HG03045 (cell line): ENCODE measurements around the gene HPGD.

Experiments
- ATAC-seq: cut with Tn5 transposase; IDR thresholded peaks from one replicate; pipeline ENCODE4 v1.9.1; 2021; ENCODE audit warnings: mild to moderate bottlenecking, moderate library complexity; ENCODE audit not compliant: unreplicated experiment

HPGD gene

GRCh38 chr4:174479140-174479539 is 43.1 kb downstream of the HPGD start:
- no peak for ATAC-seq

- ATAC-seq: no peak
These were observed 46.8 kb downstream of the HPGD start for GRCh38 chr4:174475528-174475927.

GRCh38 chr4:174474457-174475075 is 47.7 kb downstream of the HPGD start:
- ATAC-seq: no peak

GRCh38 chr4:174467107-174467506 is 55.2 kb downstream of the HPGD start:
- ATAC-seq: no peak

DNA sequence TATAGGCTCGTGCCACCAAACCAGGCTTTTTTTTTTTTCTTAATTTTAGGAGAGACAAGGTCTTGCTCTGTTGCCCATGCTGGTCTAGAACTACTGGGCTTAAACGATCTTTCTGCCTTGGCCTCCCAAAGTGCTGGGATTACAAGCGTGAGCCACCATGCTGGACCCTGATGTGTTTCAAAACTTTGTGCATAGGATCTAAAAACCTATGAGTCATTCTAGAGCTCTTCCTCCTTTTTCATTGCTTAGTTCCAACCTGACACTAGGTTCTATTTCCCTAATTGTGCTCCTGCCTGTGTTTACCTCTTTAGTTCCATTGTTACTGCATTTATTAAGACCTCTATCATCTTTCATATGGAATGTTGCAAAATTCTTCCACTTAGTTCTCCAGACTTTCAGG is 57.3 kb downstream of the HPGD start:
- ATAC-seq: no peak

DNA sequence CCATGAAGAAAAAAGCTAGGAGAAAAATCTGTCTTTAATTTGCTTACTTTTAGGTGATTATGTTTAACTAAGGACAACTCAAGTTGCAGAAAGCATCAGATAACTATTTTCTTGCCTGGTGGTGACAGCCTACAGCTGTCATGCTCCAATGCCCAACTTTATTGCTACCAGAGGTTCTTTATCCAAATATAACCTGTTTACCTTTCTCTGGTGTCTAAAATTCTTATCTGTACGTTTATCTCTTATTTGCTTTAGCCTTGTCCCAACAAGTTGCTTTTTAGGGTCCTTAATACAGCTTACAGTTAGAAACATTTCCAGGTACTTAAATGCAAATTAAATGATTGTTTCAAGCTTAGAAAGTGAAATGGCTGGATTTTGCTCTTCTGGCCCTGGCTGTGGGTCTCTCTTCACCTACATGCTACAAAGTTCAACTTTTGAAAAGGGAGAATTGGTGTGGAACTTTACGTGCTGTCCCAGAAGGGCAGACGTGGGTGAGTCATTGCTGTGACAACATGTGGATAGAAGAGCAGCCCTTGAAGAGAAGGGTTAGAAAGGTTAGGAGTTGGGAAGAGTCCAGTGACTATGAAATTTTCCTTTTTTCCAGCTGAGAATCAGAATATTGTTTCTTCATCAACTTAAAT is 60.7 kb downstream of the HPGD start:
- ATAC-seq: no peak

GRCh38 chr4:174460684-174461083 is 61.6 kb downstream of the HPGD start:
- no peak for ATAC-seq

DNA sequence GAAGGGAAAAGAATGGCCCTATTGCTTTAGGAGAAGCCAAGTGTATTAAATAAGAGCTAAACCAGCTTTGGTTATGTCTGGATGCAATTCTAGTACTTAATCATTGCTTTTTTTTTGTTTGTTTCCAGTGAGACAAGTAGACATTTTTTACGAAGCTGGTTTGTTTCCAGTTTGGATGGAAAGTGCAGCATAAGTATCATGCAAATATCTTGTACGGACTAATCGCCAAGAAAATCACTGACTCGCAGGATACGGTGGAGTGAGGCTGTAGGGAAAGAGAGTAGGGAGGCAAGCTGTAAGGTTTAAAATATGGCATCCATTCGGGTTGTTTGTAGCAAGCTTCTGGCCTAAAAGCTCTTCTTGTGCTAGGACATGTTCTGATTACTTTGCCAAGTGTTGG is 64.8 kb downstream of the HPGD start:
- ATAC-seq: no peak

- no peak for ATAC-seq
These were observed 67.3 kb downstream of the HPGD start for GRCh38 chr4:174454815-174455473.

- ATAC-seq: no peak
These were observed 70.5 kb downstream of the HPGD start for GRCh38 chr4:174451718-174452296.

GRCh38 chr4:174450786-174451125 is 71.5 kb downstream of the HPGD start:
- no peak for ATAC-seq

DNA sequence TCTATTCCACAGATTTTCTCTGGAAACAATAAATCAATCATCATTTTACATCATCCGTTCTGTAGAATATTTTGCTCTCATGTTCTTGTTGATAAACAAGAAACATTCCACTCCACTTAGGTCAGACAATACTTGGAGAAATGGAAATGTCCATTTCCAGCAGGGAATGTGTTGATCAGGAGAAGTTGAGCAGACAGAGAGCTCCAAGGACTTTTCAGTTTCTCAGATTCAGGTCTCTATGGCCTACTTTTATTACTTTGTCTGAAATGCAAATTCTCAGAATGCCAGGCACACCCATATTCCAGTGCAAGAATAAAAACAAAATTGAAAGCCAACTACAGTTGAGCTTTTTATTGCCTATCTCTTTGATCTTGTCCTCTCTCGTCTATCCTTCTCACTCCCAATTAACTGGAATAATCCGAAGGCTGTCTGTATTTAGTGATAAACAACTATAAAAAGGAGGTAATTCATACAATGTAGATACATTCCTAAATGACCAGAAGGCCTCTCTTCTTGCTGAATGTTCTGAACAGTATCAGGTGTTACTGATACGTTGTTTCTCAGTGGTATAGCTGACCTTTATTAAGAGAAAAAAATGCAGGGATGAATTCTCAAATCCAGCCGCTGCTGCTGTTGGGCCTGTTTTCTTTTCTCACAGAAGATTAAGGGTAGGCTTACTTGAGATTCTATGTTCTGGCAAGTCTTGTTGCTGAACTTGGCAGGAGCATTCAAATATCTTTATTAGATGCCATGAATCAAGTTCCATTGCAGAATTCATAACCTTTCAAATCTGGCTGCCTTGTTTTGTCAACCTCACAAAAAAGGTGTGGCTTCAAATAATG is 72.1 kb downstream of the HPGD start:
- ATAC-seq: no peak

DNA sequence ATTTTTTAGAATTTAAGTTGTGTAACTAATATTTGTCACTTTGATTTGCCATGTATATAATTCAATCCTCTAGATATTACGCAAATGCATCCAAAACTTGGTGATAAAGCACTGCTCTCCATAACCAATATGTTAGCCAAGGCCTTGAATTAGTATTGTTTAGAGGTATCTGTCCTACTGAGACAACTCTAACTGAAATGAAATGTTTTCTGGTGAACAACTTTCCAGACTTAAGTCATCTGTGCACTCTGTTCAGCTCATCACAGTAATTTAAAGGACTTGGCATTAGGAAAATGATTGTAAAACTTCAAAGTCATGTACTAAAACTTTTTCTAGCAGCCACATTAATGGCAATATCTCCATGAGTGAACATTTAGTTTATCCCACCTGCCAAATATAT is 73.1 kb downstream of the HPGD start:
- ATAC-seq: no peak

GRCh38 chr4:174444390-174444789 is 77.9 kb downstream of the HPGD start:
- no peak for ATAC-seq
